ENCODE measurements around the gene DDX52.
A peak's percentile ranks its signal among the peaks of the same experiment; 100 is the strongest.

The DDX52 gene

GRCh38 chr17:37576281-37576680, 67.0 kb downstream of the DDX52 start:
- no peak for DNase-seq (ENCODE audit: low read depth, low spot score)

- no peak for DNase-seq (ENCODE audit: low read depth, low spot score)
These were observed 68.8 kb downstream of the DDX52 start for GRCh38 chr17:37574427-37574826.

- DNase-seq (ENCODE audit: low read depth, low spot score) = no peak
These were observed 71.6 kb downstream of the DDX52 start for GRCh38 chr17:37571674-37572073.

- peak; percentile 42 for DNase-seq (ENCODE audit: low read depth, low spot score)
These were observed 72.6 kb downstream of the DDX52 start for GRCh38 chr17:37570527-37571093.

GRCh38 chr17:37568350-37569053, 74.7 kb downstream of the DDX52 start:
- DNase-seq (ENCODE audit: low read depth, low spot score) = no peak

- DNase-seq (ENCODE audit: low read depth, low spot score) = no peak
These were observed 75.7 kb downstream of the DDX52 start for GRCh38 chr17:37567538-37567937.

GRCh38 chr17:37567137-37567536, 76.1 kb downstream of the DDX52 start:
- no peak for DNase-seq (ENCODE audit: low read depth, low spot score)

- no peak for DNase-seq (ENCODE audit: low read depth, low spot score)
These were observed 79.0 kb downstream of the DDX52 start for GRCh38 chr17:37564252-37564651.

GRCh38 chr17:37562016-37562745, 81.1 kb downstream of the DDX52 start:
- DNase-seq (ENCODE audit: low read depth, low spot score) = no peak

All from iPS DF 19.7 (cell line).